Hepatic stellate cell (primary cell): ENCODE data around the gene CCL18.
"Not testable (repeated sequence)": the region's sequence is repeated elsewhere in the genome, so short reads cannot be mapped to it uniquely, and the experiment has no call there.

Experiments
- DNase-seq: peaks from one replicate; pipeline ENCODE4 v3.0.0; 2011; ENCODE audit warnings: low spot score

The CCL18 gene

GRCh38 chr17:36072431-36073121, 8.5 kb downstream of the CCL18 start:
- DNase-seq, result peak; percentile 38

- no peak for DNase-seq
Observed at GRCh38 chr17:36074365-36074764, 10.3 kb downstream of the CCL18 start.

GRCh38 chr17:36081681-36082471, 17.8 kb downstream of the CCL18 start:
- DNase-seq, result not testable (repeated sequence)

GRCh38 chr17:36082482-36083120, 18.5 kb downstream of the CCL18 start:
- not testable (repeated sequence) for DNase-seq

- not testable (repeated sequence) for DNase-seq
Observed at GRCh38 chr17:36083691-36084090, 19.6 kb downstream of the CCL18 start.

GRCh38 chr17:36085765-36086164, 21.7 kb downstream of the CCL18 start:
- no peak for DNase-seq

- no peak for DNase-seq
Observed at GRCh38 chr17:36086791-36087190, 22.7 kb downstream of the CCL18 start.

- not testable (repeated sequence) for DNase-seq
Observed at GRCh38 chr17:36087471-36087870, 23.4 kb downstream of the CCL18 start.

- not testable (repeated sequence) for DNase-seq
Observed at GRCh38 chr17:36087897-36088572, 24.0 kb downstream of the CCL18 start.

- DNase-seq, result no peak
Observed at GRCh38 chr17:36088670-36089338, 24.7 kb downstream of the CCL18 start.

- no peak for DNase-seq
Observed at GRCh38 chr17:36089339-36089865, 25.3 kb downstream of the CCL18 start.

GRCh38 chr17:36089888-36090836, 26.1 kb downstream of the CCL18 start, which contains the start of gene CCL3:
Gene CCL3 (minus strand): TSS chr17:36090143. CDS start chr17:36090058, 85 bp downstream.
- no peak for DNase-seq

- DNase-seq, result no peak
Observed at GRCh38 chr17:36092230-36092629, 28.2 kb downstream of the CCL18 start.

GRCh38 chr17:36092715-36093114, 28.6 kb downstream of the CCL18 start:
- DNase-seq, result not testable (repeated sequence)

- no peak for DNase-seq
Observed at GRCh38 chr17:36094232-36094631, 30.2 kb downstream of the CCL18 start.

GRCh38 chr17:36094746-36095145, 30.7 kb downstream of the CCL18 start:
- no peak for DNase-seq

GRCh38 chr17:36095992-36096391, 31.9 kb downstream of the CCL18 start:
- no peak for DNase-seq

GRCh38 chr17:36099004-36099403, 34.9 kb downstream of the CCL18 start:
- DNase-seq, result not testable (repeated sequence)

GRCh38 chr17:36103401-36103975, 39.4 kb downstream of the CCL18 start, which contains the start of gene CCL4:
Gene CCL4 (plus strand): TSS chr17:36103827. CDS start chr17:36103906, 79 bp downstream.
- DNase-seq, result not testable (repeated sequence)

- DNase-seq, result not testable (repeated sequence)
Observed at GRCh38 chr17:36104246-36104645, 40.2 kb downstream of the CCL18 start.
